ENCODE results near the gene RIPOR3.

- TF ChIP-seq CTCF (IDR thresholded peaks at IDR 0.05): no peak
- TF ChIP-seq POLR2A (IDR thresholded peaks at IDR 0.05): no peak
Observed at GRCh38 chr20:50572938-50573777, 118.2 kb downstream of the RIPOR3 start.
